ENCODE results near the gene CSAD.
"Not testable (repeated sequence)": the region's sequence is repeated elsewhere in the genome, so short reads cannot be mapped to it uniquely, and the experiment has no call there.

The CSAD gene

GRCh38 chr12:53184828-53185227 is 4.1 kb upstream of the CSAD start:
- no peaks in the 10 kb centered on the region for H3K9me3 ChIP-seq (ENCODE audit: severe bottlenecking)
- DNase-seq, result no peak
- TF ChIP-seq, protein P1, sequence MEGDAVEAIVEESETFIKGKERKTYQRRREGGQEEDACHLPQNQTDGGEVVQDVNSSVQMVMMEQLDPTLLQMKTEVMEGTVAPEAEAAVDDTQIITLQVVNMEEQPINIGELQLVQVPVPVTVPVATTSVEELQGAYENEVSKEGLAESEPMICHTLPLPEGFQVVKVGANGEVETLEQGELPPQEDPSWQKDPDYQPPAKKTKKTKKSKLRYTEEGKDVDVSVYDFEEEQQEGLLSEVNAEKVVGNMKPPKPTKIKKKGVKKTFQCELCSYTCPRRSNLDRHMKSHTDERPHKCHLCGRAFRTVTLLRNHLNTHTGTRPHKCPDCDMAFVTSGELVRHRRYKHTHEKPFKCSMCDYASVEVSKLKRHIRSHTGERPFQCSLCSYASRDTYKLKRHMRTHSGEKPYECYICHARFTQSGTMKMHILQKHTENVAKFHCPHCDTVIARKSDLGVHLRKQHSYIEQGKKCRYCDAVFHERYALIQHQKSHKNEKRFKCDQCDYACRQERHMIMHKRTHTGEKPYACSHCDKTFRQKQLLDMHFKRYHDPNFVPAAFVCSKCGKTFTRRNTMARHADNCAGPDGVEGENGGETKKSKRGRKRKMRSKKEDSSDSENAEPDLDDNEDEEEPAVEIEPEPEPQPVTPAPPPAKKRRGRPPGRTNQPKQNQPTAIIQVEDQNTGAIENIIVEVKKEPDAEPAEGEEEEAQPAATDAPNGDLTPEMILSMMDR (IDR thresholded peaks at IDR 0.05; ENCODE audit: low read depth, low read length), result no peak
- no peak overlapping the region for H3K27ac ChIP-seq
- peaks cover 71% of the 10 kb centered on the region for H3K36me3 ChIP-seq
- H3K4me3 ChIP-seq (ENCODE audit: low read depth, low read length), result no peak overlapping the region
- H3K27me3 ChIP-seq (ENCODE audit: insufficient read depth, low read depth, severe bottlenecking), result no peaks in the 10 kb centered on the region

DNA sequence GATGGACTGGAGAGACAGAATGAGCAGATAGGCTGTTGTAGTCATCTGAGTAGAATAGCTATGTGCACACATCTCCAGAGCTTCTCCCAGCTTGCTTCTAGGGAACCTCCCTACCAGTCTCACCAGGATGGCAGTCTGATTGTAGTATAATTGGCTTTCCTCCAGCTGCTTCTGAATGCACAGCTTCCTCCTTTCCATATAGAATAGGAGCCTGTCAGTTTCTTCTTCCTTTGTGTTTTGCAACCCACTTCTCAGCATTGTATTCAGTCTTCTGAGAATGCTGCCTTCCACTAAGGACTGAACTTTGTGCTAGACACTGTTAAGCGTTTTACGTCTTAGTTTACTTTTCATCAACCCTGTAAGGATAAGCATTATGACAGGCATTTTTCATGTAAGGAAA is 2.2 kb upstream of the CSAD start:
- no peak for DNase-seq
- Histone ChIP-seq H3K27ac (no peak overlapping the region), H3K27me3 (ENCODE audit: insufficient read depth, low read depth, severe bottlenecking) (no peaks in the 10 kb centered on the region), H3K4me3 (ENCODE audit: low read depth, low read length) (no peak overlapping the region), H3K36me3 (peaks cover 64% of the 10 kb centered on the region), H3K9me3 (ENCODE audit: severe bottlenecking) (no peaks in the 10 kb centered on the region)
- TF ChIP-seq, protein P1 (IDR thresholded peaks at IDR 0.05; ENCODE audit: low read depth, low read length), result no peak

DNA sequence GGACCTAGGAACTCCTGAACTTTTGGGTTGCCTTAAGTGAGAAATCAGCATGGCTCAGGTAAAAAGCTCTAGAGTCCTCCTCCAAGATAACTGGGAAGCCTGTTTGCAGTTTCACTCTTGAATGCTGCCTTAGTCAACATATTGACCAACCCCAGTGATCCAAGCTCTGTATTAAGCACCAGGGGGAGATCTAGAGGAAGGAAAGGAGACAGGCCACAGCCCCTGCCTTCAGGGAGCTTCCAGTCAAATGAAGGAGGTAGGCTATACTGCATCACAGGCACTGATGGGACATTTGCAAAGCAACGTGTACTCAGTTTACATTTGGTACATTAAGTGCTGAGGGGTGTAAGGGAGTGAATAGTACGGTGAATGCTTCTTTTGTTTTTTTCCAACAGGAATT is 1.2 kb upstream of the CSAD start:
- Histone ChIP-seq H3K9me3 (ENCODE audit: severe bottlenecking) (no peaks in the 10 kb centered on the region), H3K27ac (no peak overlapping the region), H3K4me3 (ENCODE audit: low read depth, low read length) (0 out of 2 replicates have a peak overlapping the region, but pooled peaks have one; percentile 70), H3K36me3 (peaks cover 54% of the 10 kb centered on the region), H3K27me3 (ENCODE audit: insufficient read depth, low read depth, severe bottlenecking) (no peaks in the 10 kb centered on the region)
- TF ChIP-seq, protein P1 (IDR thresholded peaks at IDR 0.05; ENCODE audit: low read depth, low read length), result no peak
- DNase-seq, result no peak

DNA sequence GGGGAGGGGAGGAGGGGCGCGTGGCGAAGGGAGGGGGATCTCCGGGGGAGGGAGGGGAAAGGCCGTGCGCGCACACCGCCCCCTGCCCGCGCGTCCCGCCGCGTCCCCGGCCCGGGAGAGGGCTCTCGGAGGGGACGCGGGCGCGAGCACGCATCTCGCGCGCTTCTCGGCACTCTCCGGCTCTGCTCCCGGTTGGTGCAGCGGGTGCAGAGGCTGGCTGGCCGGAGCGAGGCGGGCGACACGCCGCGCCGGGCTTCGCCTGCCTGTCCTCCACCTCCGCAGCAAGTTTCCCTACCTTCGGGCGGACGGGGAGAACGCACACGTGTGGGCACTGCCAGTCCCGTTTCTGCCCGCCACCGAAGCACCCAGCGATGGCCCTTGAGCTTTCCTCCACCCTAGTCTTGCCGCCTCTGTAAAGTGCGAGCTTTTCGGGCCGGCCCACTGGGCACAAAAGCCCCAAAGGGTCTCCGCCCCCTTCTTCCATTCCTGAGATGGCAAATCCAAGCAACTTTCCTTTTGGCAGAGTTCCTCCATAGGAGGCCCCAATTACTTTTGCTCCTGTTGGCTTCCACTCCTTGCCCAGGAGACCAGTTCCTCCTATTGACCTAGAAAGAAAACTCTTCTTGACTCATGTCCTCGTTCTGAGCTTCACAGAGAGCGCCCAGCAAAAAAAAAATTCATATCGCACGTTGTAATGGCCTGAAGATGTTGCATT is 363 bp upstream of the CSAD start:
- DNase-seq, result peak; percentile 89

GRCh38 chr12:53179687-53180219 is 972 bp downstream of the CSAD start:
- no peak for DNase-seq
- H3K9me3 ChIP-seq (ENCODE audit: severe bottlenecking), result no peaks in the 10 kb centered on the region
- peak overlapping the region; percentile 78 for H3K4me3 ChIP-seq (ENCODE audit: low read depth, low read length)
- no peaks in the 10 kb centered on the region for H3K27me3 ChIP-seq (ENCODE audit: insufficient read depth, low read depth, severe bottlenecking)
- H3K36me3 ChIP-seq, result peaks cover 32% of the 10 kb centered on the region
- TF ChIP-seq, protein P1 (IDR thresholded peaks at IDR 0.05; ENCODE audit: low read depth, low read length), result no peak
- H3K27ac ChIP-seq, result peak overlapping the region; percentile 99

More for the DNA sequence above, 363 bp upstream of the CSAD start:
- H3K27me3 ChIP-seq (ENCODE audit: insufficient read depth, low read depth, severe bottlenecking), result no peaks in the 10 kb centered on the region
- peak overlapping the region; percentile 99 for H3K27ac ChIP-seq
- peaks cover 45% of the 10 kb centered on the region for H3K36me3 ChIP-seq
- TF ChIP-seq, protein P1 (IDR thresholded peaks at IDR 0.05; ENCODE audit: low read depth, low read length), result 0 out of 2 replicates have a peak, but pooled peaks have one; percentile 4
- H3K9me3 ChIP-seq (ENCODE audit: severe bottlenecking), result no peaks in the 10 kb centered on the region
- peak overlapping the region; percentile 70 for H3K4me3 ChIP-seq (ENCODE audit: low read depth, low read length)

DNA sequence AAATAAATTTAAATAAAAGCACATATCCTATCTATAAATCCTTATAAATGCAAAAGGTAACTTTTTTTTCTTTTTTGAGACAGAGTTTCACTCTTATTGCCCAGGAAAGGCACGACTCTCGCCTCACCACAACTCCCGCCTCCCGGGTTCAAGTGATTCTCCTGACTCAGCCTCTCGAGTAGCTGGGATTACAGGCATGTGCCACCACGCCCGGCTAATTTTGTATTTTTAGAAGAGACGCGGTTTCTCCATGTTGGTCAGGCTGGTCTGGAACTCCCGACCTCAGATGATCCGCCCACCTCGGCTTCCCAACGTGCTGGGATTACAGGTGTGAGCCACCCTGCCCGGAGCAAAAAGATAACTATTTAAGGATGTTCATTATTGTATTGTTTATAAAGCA is 1.9 kb downstream of the CSAD start:
- DNase-seq; H3K27me3 ChIP-seq (ENCODE audit: insufficient read depth, low read depth, severe bottlenecking); H3K27ac ChIP-seq; H3K9me3 ChIP-seq (ENCODE audit: severe bottlenecking); H3K4me3 ChIP-seq (ENCODE audit: low read depth, low read length): not testable (repeated sequence)
- peaks cover 23% of the 10 kb centered on the region for H3K36me3 ChIP-seq

- not testable (repeated sequence) for DNase-seq; H3K9me3 ChIP-seq (ENCODE audit: severe bottlenecking); H3K36me3 ChIP-seq; H3K27ac ChIP-seq; H3K27me3 ChIP-seq (ENCODE audit: insufficient read depth, low read depth, severe bottlenecking); H3K4me3 ChIP-seq (ENCODE audit: low read depth, low read length)
Observed at GRCh38 chr12:53177447-53177846, 3.3 kb downstream of the CSAD start.

Data from WERI-Rb-1 (cell line).